Parathyroid adenoma (tissue), 2 donors: Measurements from ENCODE around the gene COL5A2.

ENCODE experiments used
- H2AFZ ChIP-seq: fragments of 300-600 bp; sonication (generic); one replicate; pipeline ENCODE4 v1.7.0; 2017; ENCODE audit warnings: antibody characterized with exemption, mild to moderate bottlenecking
- H3K27ac ChIP-seq: fragments of 300-600 bp; sonication (generic); one replicate; pipeline ENCODE4 v1.7.0; 2017
- H3K27me3 ChIP-seq: fragments of 300-600 bp; sonication (generic); one replicate; pipeline ENCODE4 v1.7.0; 2017; ENCODE audit warnings: low read length; ENCODE audit not compliant: control insufficient read depth, insufficient read depth
- H3K36me3 ChIP-seq: fragments of 300-600 bp; sonication (generic); one replicate; pipeline ENCODE4 v1.7.0; 2017; ENCODE audit warnings: low read length; ENCODE audit not compliant: control insufficient read depth, insufficient read depth
- H3K4me1 ChIP-seq: fragments of 300-600 bp; sonication (generic); one replicate; pipeline ENCODE4 v1.7.0; 2017; ENCODE audit warnings: control low read depth
- H3K4me2 ChIP-seq: fragments of 300-600 bp; sonication (generic); one replicate; pipeline ENCODE4 v1.7.0; 2017; ENCODE audit warnings: low read length
- H3K4me3 ChIP-seq: fragments of 300-600 bp; sonication (generic); one replicate; pipeline ENCODE4 v1.7.0; 2017; ENCODE audit warnings: low read depth, low read length
- H3K79me2 ChIP-seq: fragments of 300-600 bp; sonication (generic); one replicate; pipeline ENCODE4 v1.7.0; 2017; ENCODE audit warnings: control low read depth
- H3K9ac ChIP-seq: fragments of 300-600 bp; sonication (generic); one replicate; pipeline ENCODE4 v1.7.0; 2017; ENCODE audit warnings: mild to moderate bottlenecking
- H3K9me3 ChIP-seq: fragments of 300-600 bp; sonication (generic); one replicate; pipeline ENCODE4 v1.7.0; 2017; ENCODE audit warnings: low read length; ENCODE audit not compliant: control insufficient read depth
- CTCF ChIP-seq: fragments of 300-600 bp; sonication (generic); IDR thresholded peaks from one replicate; pipeline ENCODE4 v1.7.0; 2017; ENCODE audit warnings: antibody characterized with exemption, mild to moderate bottlenecking
- donor health status: primary hyperparathyroidism.

The COL5A2 gene

GRCh38 chr2:189097934-189098333 lies 81.6 kb downstream of the COL5A2 start:
- Histone ChIP-seq H3K27me3 (no peaks in the 10 kb centered on the region), H3K9ac (no peak overlapping the region), H3K9me3 (no peaks in the 10 kb centered on the region), H3K79me2 (no peaks in the 10 kb centered on the region), H3K4me1 (no peaks in the 10 kb centered on the region), H2AFZ (no peak overlapping the region), H3K4me2 (no peak overlapping the region), H3K36me3 (no peaks in the 10 kb centered on the region), H3K27ac (no peak overlapping the region), H3K4me3 (no peak overlapping the region)
- TF ChIP-seq CTCF: no peak

GRCh38 chr2:189096769-189097447 lies 82.7 kb downstream of the COL5A2 start:
- TF ChIP-seq CTCF: no peak
- no peaks in the 10 kb centered on the region for H3K4me1 ChIP-seq
- H3K9me3 ChIP-seq: no peaks in the 10 kb centered on the region
- no peak overlapping the region for H2AFZ ChIP-seq
- no peak overlapping the region for H3K4me2 ChIP-seq
- no peak overlapping the region for H3K9ac ChIP-seq
- H3K27ac ChIP-seq: no peak overlapping the region
- H3K27me3 ChIP-seq: no peaks in the 10 kb centered on the region
- H3K4me3 ChIP-seq: no peak overlapping the region
- no peaks in the 10 kb centered on the region for H3K79me2 ChIP-seq
- H3K36me3 ChIP-seq: no peaks in the 10 kb centered on the region

GRCh38 chr2:189095101-189095500 lies 84.5 kb downstream of the COL5A2 start:
- no peak overlapping the region for H3K27ac ChIP-seq
- no peak overlapping the region for H3K4me3 ChIP-seq
- H3K4me2 ChIP-seq: no peak overlapping the region
- H3K36me3 ChIP-seq: no peaks in the 10 kb centered on the region
- no peaks in the 10 kb centered on the region for H3K9me3 ChIP-seq
- H3K4me1 ChIP-seq: no peaks in the 10 kb centered on the region
- no peak overlapping the region for H2AFZ ChIP-seq
- H3K27me3 ChIP-seq: no peaks in the 10 kb centered on the region
- no peaks in the 10 kb centered on the region for H3K79me2 ChIP-seq
- no peak overlapping the region for H3K9ac ChIP-seq
- TF ChIP-seq CTCF: no peak

GRCh38 chr2:189092936-189093335 lies 86.6 kb downstream of the COL5A2 start:
- no peak overlapping the region for H3K4me2 ChIP-seq
- no peaks in the 10 kb centered on the region for H3K79me2 ChIP-seq
- no peak overlapping the region for H2AFZ ChIP-seq
- TF ChIP-seq CTCF: no peak
- H3K9ac ChIP-seq: no peak overlapping the region
- H3K4me3 ChIP-seq: no peak overlapping the region
- H3K27ac ChIP-seq: no peak overlapping the region
- H3K9me3 ChIP-seq: no peaks in the 10 kb centered on the region
- H3K36me3 ChIP-seq: no peaks in the 10 kb centered on the region
- no peaks in the 10 kb centered on the region for H3K4me1 ChIP-seq
- H3K27me3 ChIP-seq: no peaks in the 10 kb centered on the region

GRCh38 chr2:189091253-189091652 lies 88.3 kb downstream of the COL5A2 start:
- Histone ChIP-seq H3K36me3 (no peaks in the 10 kb centered on the region), H3K9me3 (no peaks in the 10 kb centered on the region), H3K4me1 (no peaks in the 10 kb centered on the region), H3K27ac (no peak overlapping the region), H3K4me2 (no peak overlapping the region), H3K4me3 (no peak overlapping the region), H3K79me2 (no peaks in the 10 kb centered on the region), H2AFZ (no peak overlapping the region), H3K9ac (no peak overlapping the region), H3K27me3 (no peaks in the 10 kb centered on the region)
- TF ChIP-seq CTCF: no peak
